RWPE2 (cell line): ENCODE data around the gene MAPK10.
A peak's percentile ranks its signal among the peaks of the same experiment; 100 is the strongest.

Source experiments
- ATAC-seq: fragments of 200-7000 bp; cut with Tn5 transposase; 3 replicates; pipeline ENCODE4 v1.9.1; 2021; ENCODE audit warnings: low read depth
- DNase-seq: peaks from one replicate; pipeline ENCODE4 v3.0.0-alpha.2; 2020; ENCODE audit warnings: low spot score
- H3K27ac ChIP-seq: fragments of 450-650 bp; 2 replicates; pipeline ENCODE4 v1.5.1; 2017; ENCODE audit warnings: mild to moderate bottlenecking; ENCODE audit not compliant: poor library complexity, severe bottlenecking
- H3K27me3 ChIP-seq: fragments of 250-450 bp; sonication (Bioruptor Pico); 2 replicates; pipeline ENCODE4 v1.5.1; 2021; ENCODE audit warnings: mild to moderate bottlenecking, moderate library complexity; ENCODE audit not compliant: insufficient read depth, poor library complexity, severe bottlenecking
- H3K36me3 ChIP-seq: fragments of 250-450 bp; sonication (Bioruptor Pico); 2 replicates; pipeline ENCODE4 v1.5.1; 2020; ENCODE audit warnings: low read depth, mild to moderate bottlenecking, moderate library complexity
- H3K4me1 ChIP-seq: fragments of 250-450 bp; sonication (Bioruptor Pico); 2 replicates; pipeline ENCODE4 v1.5.1; 2021; ENCODE audit warnings: mild to moderate bottlenecking, moderate library complexity; ENCODE audit not compliant: insufficient read depth, poor library complexity, severe bottlenecking
- H3K4me3 ChIP-seq: fragments of 250-450 bp; sonication (Bioruptor Pico); 2 replicates; pipeline ENCODE4 v1.5.1; 2021; ENCODE audit warnings: mild to moderate bottlenecking, moderate library complexity; ENCODE audit not compliant: severe bottlenecking
- H3K9me3 ChIP-seq: fragments of 250-450 bp; sonication (Bioruptor Pico); 2 replicates; pipeline ENCODE4 v1.5.1; 2021; ENCODE audit warnings: mild to moderate bottlenecking, moderate library complexity; ENCODE audit not compliant: severe bottlenecking
- CTCF ChIP-seq: fragments of 450-650 bp; IDR thresholded peaks from one replicate; pipeline ENCODE4 v1.5.1; 2017; ENCODE audit warnings: mild to moderate bottlenecking, moderate library complexity; ENCODE audit not compliant: poor library complexity, severe bottlenecking

Gene MAPK10

GRCh38 chr4:85961887-85962286, 398.0 kb downstream of the MAPK10 start:
- no peak for DNase-seq
- no peaks in the 10 kb centered on the region for H3K9me3 ChIP-seq
- no peak for ATAC-seq
- no peak for TF ChIP-seq CTCF
- no peak overlapping the region for H3K4me3 ChIP-seq
- no peaks in the 10 kb centered on the region for H3K27me3 ChIP-seq
- H3K27ac ChIP-seq, result no peak overlapping the region
- H3K36me3 ChIP-seq, result no peaks in the 10 kb centered on the region
- H3K4me1 ChIP-seq, result no peaks in the 10 kb centered on the region

GRCh38 chr4:85956293-85956945, 403.4 kb downstream of the MAPK10 start:
- Histone ChIP-seq H3K9me3 (no peaks in the 10 kb centered on the region), H3K36me3 (no peaks in the 10 kb centered on the region), H3K4me3 (no peak overlapping the region), H3K27ac (no peak overlapping the region), H3K27me3 (no peaks in the 10 kb centered on the region), H3K4me1 (peaks cover 12% of the 10 kb centered on the region)
- ATAC-seq, result no peak
- no peak for DNase-seq
- TF ChIP-seq CTCF, result no peak

- Histone ChIP-seq H3K4me3 (no peak overlapping the region), H3K4me1 (peaks cover 12% of the 10 kb centered on the region), H3K9me3 (no peaks in the 10 kb centered on the region), H3K27ac (no peak overlapping the region), H3K27me3 (no peaks in the 10 kb centered on the region), H3K36me3 (no peaks in the 10 kb centered on the region)
- no peak for TF ChIP-seq CTCF
- ATAC-seq (no peak; the same call in 2 of the 3 replicates), DNase-seq (no peak)
These were observed 404.1 kb downstream of the MAPK10 start for GRCh38 chr4:85955620-85956292.

- no peaks in the 10 kb centered on the region for H3K9me3 ChIP-seq
These were observed 406.2 kb downstream of the MAPK10 start for GRCh38 chr4:85953651-85954018.

More at GRCh38 chr4:85953651-85954018, 406.2 kb downstream of the MAPK10 start:
- TF ChIP-seq CTCF, result no peak
- H3K36me3 ChIP-seq, result no peaks in the 10 kb centered on the region
- H3K4me1 ChIP-seq, result peaks cover 12% of the 10 kb centered on the region
- H3K27me3 ChIP-seq, result no peaks in the 10 kb centered on the region
- H3K27ac ChIP-seq, result no peak overlapping the region
- DNase-seq, result no peak
- ATAC-seq, result peak; percentile 91
- H3K4me3 ChIP-seq, result no peak overlapping the region
